ENCODE data around the gene SLN.

SLN gene

DNA sequence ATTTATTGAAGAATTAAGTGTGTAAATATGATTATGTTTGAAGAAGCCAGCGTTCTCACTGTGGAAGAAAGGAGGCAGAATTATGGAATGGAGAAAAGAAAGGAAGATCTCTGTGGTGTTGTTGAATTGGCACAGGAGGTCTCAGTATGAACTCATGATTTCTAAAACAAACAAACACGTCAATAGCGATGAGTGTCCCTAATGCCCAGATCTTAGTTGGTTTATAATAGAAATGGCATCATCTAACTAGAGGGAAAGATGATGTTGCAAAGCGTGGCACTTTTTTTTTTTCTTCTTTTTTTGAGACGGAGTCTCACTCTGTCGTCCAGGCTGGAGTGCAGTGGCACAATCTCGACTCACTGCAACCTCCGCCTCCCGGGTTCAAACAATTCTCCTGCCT, 39.2 kb upstream of the SLN start:
- no peak for DNase-seq (ENCODE audit: low spot score)
- in situ Hi-C loops (cut with MboI; ENCODE audit: low pct_unique_long_range_greater_than_20kb, low sequenced_read_pairs, unreplicated experiment) = no loop called here
- TF ChIP-seq, protein P1, sequence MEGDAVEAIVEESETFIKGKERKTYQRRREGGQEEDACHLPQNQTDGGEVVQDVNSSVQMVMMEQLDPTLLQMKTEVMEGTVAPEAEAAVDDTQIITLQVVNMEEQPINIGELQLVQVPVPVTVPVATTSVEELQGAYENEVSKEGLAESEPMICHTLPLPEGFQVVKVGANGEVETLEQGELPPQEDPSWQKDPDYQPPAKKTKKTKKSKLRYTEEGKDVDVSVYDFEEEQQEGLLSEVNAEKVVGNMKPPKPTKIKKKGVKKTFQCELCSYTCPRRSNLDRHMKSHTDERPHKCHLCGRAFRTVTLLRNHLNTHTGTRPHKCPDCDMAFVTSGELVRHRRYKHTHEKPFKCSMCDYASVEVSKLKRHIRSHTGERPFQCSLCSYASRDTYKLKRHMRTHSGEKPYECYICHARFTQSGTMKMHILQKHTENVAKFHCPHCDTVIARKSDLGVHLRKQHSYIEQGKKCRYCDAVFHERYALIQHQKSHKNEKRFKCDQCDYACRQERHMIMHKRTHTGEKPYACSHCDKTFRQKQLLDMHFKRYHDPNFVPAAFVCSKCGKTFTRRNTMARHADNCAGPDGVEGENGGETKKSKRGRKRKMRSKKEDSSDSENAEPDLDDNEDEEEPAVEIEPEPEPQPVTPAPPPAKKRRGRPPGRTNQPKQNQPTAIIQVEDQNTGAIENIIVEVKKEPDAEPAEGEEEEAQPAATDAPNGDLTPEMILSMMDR (IDR thresholded peaks at IDR 0.05; ENCODE audit: extremely low read depth, insufficient read depth, missing control alignments) = no peak

DNA sequence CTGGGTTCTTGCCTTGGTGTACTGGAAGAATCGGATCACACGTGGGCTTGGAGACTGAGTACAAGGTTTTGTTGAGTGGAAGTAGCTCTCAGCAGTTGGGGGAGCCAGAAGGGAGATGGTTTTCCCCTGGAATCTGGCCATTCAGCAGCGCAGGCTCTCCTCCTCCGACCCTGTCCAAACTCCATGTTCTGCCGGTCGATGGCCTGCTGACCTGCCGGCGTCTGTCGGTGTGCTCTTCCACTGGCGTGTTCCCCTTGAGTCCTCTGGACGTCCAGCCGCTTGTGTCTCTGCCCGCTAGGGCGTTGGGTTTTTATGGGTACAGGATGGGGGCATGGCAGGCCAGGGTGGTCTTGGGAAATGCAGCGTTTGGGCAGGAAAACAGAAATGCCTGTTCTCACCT, 38.5 kb upstream of the SLN start:
- in situ Hi-C loops (cut with MboI; ENCODE audit: low pct_unique_long_range_greater_than_20kb, low sequenced_read_pairs, unreplicated experiment) = no loop called here
- no peak for DNase-seq (ENCODE audit: low spot score)
- TF ChIP-seq, protein P1 (IDR thresholded peaks at IDR 0.05; ENCODE audit: extremely low read depth, insufficient read depth, missing control alignments) = no peak

DNA sequence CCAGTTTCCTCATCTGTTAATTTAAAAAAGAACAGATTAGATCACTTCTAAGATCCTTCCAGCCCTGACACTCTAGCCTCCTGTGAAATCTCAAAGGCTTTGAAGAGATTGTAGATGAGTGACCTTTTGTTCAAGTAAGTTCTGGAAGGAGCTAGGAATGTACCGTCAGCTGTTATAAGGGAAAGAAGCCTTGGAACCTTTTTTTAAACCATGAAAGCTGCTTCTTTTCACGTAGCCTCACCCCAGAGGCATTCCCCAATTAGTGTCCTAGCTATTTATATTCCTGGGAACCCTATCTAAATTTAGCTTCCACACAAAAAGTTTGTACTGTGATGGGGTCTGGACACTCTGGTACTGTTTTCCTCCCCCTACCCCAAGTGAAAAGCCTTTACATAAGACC, 35.8 kb upstream of the SLN start:
- TF ChIP-seq, protein P1 (IDR thresholded peaks at IDR 0.05; ENCODE audit: extremely low read depth, insufficient read depth, missing control alignments) = no peak
- in situ Hi-C loops (cut with MboI; ENCODE audit: low pct_unique_long_range_greater_than_20kb, low sequenced_read_pairs, unreplicated experiment) = no loop called here
- no peak for DNase-seq (ENCODE audit: low spot score)

DNA sequence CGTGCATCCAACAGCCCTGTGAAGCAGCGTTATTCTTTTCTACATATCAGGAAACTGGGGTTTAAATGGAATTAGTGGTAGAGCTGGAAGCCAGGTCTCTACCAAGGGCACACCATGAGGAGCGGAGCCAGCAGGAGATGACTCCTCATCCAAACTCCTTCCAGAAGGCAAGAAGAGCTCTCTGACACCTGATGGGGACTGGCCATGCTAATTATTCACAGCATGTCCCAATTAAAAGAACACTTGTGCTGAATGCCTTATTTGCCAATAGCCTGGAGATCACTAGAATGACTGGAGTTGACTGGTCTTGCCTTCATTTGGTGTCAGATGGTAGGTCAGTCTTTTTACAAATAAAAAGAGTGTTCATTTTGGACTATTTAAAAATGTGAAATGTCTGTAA, 32.9 kb upstream of the SLN start:
- no peak for DNase-seq (ENCODE audit: low spot score)
- TF ChIP-seq, protein P1 (IDR thresholded peaks at IDR 0.05; ENCODE audit: extremely low read depth, insufficient read depth, missing control alignments) = no peak
- in situ Hi-C loops (cut with MboI; ENCODE audit: low pct_unique_long_range_greater_than_20kb, low sequenced_read_pairs, unreplicated experiment) = no loop called here

DNA sequence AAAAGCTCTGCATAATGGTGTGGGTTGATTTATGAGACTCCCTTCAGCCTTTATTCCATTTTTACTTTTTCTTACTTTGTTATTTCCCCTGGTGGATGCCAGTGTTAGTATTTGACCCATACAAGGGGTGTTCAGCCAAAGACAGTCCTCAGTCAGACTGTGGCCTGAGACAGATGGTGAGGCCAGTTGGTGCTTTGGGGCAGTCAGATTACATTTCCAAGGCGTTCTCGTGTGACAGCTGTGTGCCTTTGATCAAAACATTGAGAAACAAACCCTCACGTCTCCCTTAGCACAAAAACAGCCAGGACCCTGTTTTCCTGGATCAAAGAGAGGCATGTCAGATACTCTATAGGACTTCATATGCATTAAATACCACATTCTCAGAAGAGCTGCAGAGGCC, 31.3 kb upstream of the SLN start:
- in situ Hi-C loops (cut with MboI; ENCODE audit: low pct_unique_long_range_greater_than_20kb, low sequenced_read_pairs, unreplicated experiment) = no loop called here
- DNase-seq (ENCODE audit: low spot score) = no peak
- TF ChIP-seq, protein P1 (IDR thresholded peaks at IDR 0.05; ENCODE audit: extremely low read depth, insufficient read depth, missing control alignments) = no peak

DNA sequence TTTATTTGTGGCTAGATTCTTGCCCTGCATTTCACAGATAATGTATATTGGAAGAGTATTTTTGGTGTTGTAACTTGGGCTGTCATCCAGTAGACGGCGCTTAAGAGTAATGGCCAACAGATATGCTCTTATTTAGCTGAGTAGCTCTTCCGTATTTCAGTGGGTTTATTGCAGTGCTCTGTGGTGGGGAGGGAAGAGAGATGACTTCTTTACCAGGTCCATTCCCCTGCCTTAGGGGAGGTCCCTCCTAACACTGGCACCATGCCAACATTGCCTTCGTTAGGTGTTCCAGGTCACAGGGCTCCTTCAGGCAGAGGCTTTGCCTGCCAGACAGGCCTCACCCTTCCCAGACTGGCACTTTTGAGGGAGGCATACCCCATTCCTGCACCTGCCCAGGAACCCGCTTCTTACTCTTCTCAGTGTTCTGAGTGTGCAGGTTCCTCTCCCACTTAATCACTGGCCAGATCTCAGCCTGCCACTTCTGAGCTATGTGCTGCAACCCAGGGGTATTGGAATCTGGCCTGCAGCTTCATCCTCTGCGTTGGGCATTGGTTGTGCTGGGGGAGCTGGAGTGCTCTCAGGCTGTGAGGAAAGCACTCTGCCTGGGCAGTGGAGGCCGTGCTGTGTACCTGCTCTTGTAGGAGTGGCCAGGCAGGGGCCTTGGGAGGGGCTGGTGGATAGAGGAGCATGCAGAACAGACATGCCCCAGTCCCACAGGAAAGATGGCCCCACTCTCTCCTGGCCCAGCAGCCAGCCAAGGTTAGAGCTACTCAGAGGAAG, 29.4 kb upstream of the SLN start:
- TF ChIP-seq, protein P1 (IDR thresholded peaks at IDR 0.05; ENCODE audit: extremely low read depth, insufficient read depth, missing control alignments) = peak; percentile 87
- in situ Hi-C loops (cut with MboI; ENCODE audit: low pct_unique_long_range_greater_than_20kb, low sequenced_read_pairs, unreplicated experiment) = no loop called here
- peak; percentile 60 for DNase-seq (ENCODE audit: low spot score)
